SK-N-SH treated with all-trans-retinoic acid at 6 μM for 48 hours (cell line): ENCODE results near the gene ADAMTS13.

Experiments
- ARNTL ChIP-seq: fragments of 450-650 bp; formaldehyde crosslinking; IDR thresholded peaks from 2 replicates; pipeline ENCODE4 v1.5.0; 2020; ENCODE audit warnings: low read depth, mild to moderate bottlenecking, moderate library complexity, borderline replicate concordance
- BACH2 ChIP-seq: fragments of 250-450 bp; sonication (Bioruptor Pico); IDR thresholded peaks from 2 replicates; pipeline ENCODE4 v1.9.0; 2021; ENCODE audit warnings: mild to moderate bottlenecking, borderline replicate concordance
- CSDC2 ChIP-seq: fragments of 250-450 bp; sonication (Bioruptor Pico); IDR thresholded peaks from 2 replicates; pipeline ENCODE4 v1.5.0; 2020; ENCODE audit warnings: mild to moderate bottlenecking, moderate library complexity
- CSRNP3 ChIP-seq: fragments of 250-450 bp; sonication (Bioruptor Pico); IDR thresholded peaks from 2 replicates; pipeline ENCODE4 v1.5.1; 2021; ENCODE audit warnings: mild to moderate bottlenecking, moderate library complexity
- ESRRG ChIP-seq: fragments of 250-450 bp; sonication (Bioruptor Pico); IDR thresholded peaks from 2 replicates; pipeline ENCODE4 v1.6.1; 2021; ENCODE audit warnings: mild to moderate bottlenecking
- RARB ChIP-seq: fragments of 250-450 bp; sonication (Bioruptor Pico); IDR thresholded peaks from 2 replicates; pipeline ENCODE4 v1.8.0; 2021; ENCODE audit warnings: mild to moderate bottlenecking, moderate library complexity
- SNAI2 ChIP-seq: fragments of 250-450 bp; sonication (Bioruptor Pico); IDR thresholded peaks from 2 replicates; pipeline ENCODE4 v1.5.0; 2020; ENCODE audit warnings: mild to moderate bottlenecking, moderate library complexity
- TOX ChIP-seq: fragments of 250-450 bp; sonication (Bioruptor Pico); IDR thresholded peaks from 2 replicates; pipeline ENCODE4 v1.8.0; 2021; ENCODE audit warnings: mild to moderate bottlenecking, moderate library complexity, borderline replicate concordance
- ZFP30 ChIP-seq: fragments of 450-650 bp; formaldehyde crosslinking; IDR thresholded peaks from 2 replicates; pipeline ENCODE4 v1.5.0; 2022; ENCODE audit warnings: mild to moderate bottlenecking, moderate library complexity
- ZNF565 ChIP-seq: fragments of 450-650 bp; formaldehyde crosslinking; conservative IDR thresholded peaks from 2 replicates; pipeline ENCODE4 v1.5.0; 2020; ENCODE audit warnings: low read depth, mild to moderate bottlenecking, moderate library complexity
- ZNF8 ChIP-seq: fragments of 450-650 bp; formaldehyde crosslinking; IDR thresholded peaks from 2 replicates; pipeline ENCODE4 v1.5.0; 2020; ENCODE audit warnings: mild to moderate bottlenecking, moderate library complexity
- TF ChIP-seq, protein P1 (sequence below): fragments of 250-450 bp; sonication (Bioruptor Pico); IDR thresholded peaks from 2 replicates; pipeline ENCODE4 v1.5.1; 2020; ENCODE audit warnings: low read depth, mild to moderate bottlenecking, moderate library complexity
- TF ChIP-seq, protein P2 (sequence below): fragments of 250-450 bp; sonication (Bioruptor Pico); IDR thresholded peaks from 2 replicates; pipeline ENCODE4 v1.8.0; 2020; ENCODE audit warnings: mild to moderate bottlenecking, moderate library complexity, borderline replicate concordance

- TF ChIP-seq CSRNP3 (CRISPR knock-in tag) = no peak
- TF ChIP-seq BACH2 (CRISPR knock-in tag) = no peak
- TF ChIP-seq ZFP30 (CRISPR knock-in tag) = no peak
- no peak for TF ChIP-seq TOX (CRISPR knock-in tag)
- TF ChIP-seq SNAI2 (CRISPR knock-in tag) = no peak
- no peak for TF ChIP-seq ZNF8 (CRISPR knock-in tag)
- TF ChIP-seq ARNTL = no peak
- TF ChIP-seq ZNF565 (CRISPR knock-in tag) = no peak
- no peak for TF ChIP-seq CSDC2 (CRISPR knock-in tag)
- TF ChIP-seq ESRRG (CRISPR knock-in tag) = no peak
- TF ChIP-seq, protein P1, sequence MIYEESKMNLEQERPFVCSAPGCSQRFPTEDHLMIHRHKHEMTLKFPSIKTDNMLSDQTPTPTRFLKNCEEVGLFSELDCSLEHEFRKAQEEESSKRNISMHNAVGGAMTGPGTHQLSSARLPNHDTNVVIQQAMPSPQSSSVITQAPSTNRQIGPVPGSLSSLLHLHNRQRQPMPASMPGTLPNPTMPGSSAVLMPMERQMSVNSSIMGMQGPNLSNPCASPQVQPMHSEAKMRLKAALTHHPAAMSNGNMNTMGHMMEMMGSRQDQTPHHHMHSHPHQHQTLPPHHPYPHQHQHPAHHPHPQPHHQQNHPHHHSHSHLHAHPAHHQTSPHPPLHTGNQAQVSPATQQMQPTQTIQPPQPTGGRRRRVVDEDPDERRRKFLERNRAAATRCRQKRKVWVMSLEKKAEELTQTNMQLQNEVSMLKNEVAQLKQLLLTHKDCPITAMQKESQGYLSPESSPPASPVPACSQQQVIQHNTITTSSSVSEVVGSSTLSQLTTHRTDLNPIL (CRISPR knock-in tag) = no peak
- TF ChIP-seq RARB = no peak
- TF ChIP-seq, protein P2, sequence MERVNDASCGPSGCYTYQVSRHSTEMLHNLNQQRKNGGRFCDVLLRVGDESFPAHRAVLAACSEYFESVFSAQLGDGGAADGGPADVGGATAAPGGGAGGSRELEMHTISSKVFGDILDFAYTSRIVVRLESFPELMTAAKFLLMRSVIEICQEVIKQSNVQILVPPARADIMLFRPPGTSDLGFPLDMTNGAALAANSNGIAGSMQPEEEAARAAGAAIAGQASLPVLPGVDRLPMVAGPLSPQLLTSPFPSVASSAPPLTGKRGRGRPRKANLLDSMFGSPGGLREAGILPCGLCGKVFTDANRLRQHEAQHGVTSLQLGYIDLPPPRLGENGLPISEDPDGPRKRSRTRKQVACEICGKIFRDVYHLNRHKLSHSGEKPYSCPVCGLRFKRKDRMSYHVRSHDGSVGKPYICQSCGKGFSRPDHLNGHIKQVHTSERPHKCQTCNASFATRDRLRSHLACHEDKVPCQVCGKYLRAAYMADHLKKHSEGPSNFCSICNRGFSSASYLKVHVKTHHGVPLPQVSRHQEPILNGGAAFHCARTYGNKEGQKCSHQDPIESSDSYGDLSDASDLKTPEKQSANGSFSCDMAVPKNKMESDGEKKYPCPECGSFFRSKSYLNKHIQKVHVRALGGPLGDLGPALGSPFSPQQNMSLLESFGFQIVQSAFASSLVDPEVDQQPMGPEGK (CRISPR knock-in tag) = no peak
Measured at GRCh38 chr9:133468374-133468773, 46.2 kb downstream of the ADAMTS13 start.
